WI38 (cell line): Measurements from ENCODE around the gene MSI2.

ENCODE experiments used
- H3K4me3 ChIP-seq: 2 replicates; pipeline ENCODE4 v1.5.1; 2011; ENCODE audit warnings: low read depth, mild to moderate bottlenecking, control low read depth, low read length
- TF ChIP-seq, protein P1 (sequence below): IDR thresholded peaks from 2 replicates; pipeline ENCODE4 v1.5.1; 2012; ENCODE audit warnings: low read depth, mild to moderate bottlenecking, control low read depth, low read length

The MSI2 gene

DNA sequence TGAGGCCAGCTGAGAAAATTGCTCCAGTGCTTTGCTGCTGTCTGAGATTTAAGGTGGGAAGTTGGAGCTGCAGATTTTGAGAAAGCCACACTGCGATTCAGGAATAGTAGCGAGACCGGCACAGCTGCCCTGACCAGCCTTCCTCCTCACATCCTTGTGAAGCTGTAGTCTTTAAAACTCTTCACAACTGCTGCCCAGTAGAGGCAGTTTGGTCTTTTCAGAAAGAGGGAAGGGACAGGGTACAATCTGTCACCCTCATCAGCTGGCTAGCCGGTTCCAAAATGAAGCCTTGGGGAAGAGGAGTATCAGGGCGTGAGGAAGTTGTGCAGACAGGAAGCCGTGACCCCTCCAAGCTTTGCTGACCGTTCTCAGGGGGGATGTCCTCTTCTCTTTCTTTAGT, 195.3 kb downstream of the MSI2 start:
- no peak overlapping the region for H3K4me3 ChIP-seq
- TF ChIP-seq, protein P1, sequence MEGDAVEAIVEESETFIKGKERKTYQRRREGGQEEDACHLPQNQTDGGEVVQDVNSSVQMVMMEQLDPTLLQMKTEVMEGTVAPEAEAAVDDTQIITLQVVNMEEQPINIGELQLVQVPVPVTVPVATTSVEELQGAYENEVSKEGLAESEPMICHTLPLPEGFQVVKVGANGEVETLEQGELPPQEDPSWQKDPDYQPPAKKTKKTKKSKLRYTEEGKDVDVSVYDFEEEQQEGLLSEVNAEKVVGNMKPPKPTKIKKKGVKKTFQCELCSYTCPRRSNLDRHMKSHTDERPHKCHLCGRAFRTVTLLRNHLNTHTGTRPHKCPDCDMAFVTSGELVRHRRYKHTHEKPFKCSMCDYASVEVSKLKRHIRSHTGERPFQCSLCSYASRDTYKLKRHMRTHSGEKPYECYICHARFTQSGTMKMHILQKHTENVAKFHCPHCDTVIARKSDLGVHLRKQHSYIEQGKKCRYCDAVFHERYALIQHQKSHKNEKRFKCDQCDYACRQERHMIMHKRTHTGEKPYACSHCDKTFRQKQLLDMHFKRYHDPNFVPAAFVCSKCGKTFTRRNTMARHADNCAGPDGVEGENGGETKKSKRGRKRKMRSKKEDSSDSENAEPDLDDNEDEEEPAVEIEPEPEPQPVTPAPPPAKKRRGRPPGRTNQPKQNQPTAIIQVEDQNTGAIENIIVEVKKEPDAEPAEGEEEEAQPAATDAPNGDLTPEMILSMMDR, result no peak

DNA sequence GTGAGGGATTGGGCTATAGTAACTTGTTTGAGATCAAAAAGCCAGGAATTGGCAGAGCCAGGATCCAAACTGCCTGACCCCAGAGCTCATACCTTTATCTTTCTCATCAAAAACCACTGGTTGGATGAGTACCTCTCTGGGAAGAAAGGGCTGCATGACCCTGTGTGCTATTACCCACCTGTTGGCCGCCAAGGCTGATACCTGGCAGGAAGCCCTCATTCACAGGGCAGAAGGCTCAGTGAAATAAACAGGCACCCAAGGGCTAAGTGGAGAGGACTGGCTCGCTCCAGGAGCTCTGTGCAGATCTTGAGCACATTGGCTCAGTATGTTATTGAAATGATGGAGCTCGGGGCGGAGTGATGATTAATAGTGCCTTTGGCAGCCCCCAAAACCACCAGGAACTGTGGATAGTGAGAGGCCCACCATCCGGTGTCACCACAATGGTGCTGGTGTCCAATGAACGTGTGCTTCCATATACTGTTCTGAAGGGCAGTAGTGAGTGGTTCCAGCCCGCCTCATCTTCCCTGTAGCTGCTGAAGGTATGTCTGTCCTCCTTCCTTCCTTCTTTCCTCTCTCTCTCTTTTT, 197.6 kb downstream of the MSI2 start:
- TF ChIP-seq, protein P1, result no peak
- no peak overlapping the region for H3K4me3 ChIP-seq

- no peak overlapping the region for H3K4me3 ChIP-seq
- TF ChIP-seq, protein P1, result no peak
These were observed 198.4 kb downstream of the MSI2 start for GRCh38 chr17:57454729-57455062.

- TF ChIP-seq, protein P1, result no peak
- H3K4me3 ChIP-seq, result no peak overlapping the region
These were observed 199.0 kb downstream of the MSI2 start for GRCh38 chr17:57455063-57455914.

GRCh38 chr17:57456622-57457021, 200.3 kb downstream of the MSI2 start:
- TF ChIP-seq, protein P1, result no peak
- H3K4me3 ChIP-seq, result no peak overlapping the region

- H3K4me3 ChIP-seq, result no peak overlapping the region
- TF ChIP-seq, protein P1, result no peak
These were observed 200.9 kb downstream of the MSI2 start for GRCh38 chr17:57457188-57457587.

DNA sequence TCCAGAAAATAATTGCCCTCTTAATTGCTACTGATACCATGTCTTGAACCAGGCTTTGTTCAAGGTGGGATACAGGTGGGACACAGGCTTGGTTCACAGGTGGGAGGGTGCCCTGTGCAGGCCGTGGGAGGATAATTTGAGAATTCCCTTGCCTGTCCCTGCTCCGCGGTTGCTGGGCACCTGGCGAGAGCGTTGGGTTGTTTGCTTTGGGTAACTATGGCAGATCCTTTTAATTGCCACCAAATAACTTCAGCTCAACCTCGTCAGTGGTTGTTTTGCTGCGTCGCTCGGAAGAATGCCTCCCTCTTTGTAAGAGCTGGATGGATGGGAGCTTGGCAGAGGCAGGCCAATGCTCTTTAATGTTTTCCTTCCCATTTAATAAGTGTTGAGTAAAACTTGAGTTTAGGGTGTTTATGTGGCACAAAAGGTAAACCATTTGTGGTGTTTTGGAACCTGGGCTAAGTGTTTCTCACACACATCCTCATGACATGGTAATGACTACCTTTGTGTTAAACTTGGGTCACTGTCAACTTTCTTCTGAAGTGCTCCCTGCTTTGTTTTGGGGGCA, 202.5 kb downstream of the MSI2 start:
- H3K4me3 ChIP-seq, result no peak overlapping the region
- TF ChIP-seq, protein P1, result no peak
